Measurements from ENCODE around the gene FGFR2. TPM values are rescaled to one million over a fixed set of nuclear protein-coding genes. Genes with fewer than 3 reads are reported as not detected.

Gene FGFR2
- total and polyA plus RNA-seq, 2 experiments from 2014 or later, result 41.3 to 90.4 TPM

GRCh38 chr10:121466424-121466823, 131.8 kb downstream of the FGFR2 start:
- Histone ChIP-seq H3K4me1 (ENCODE audit: insufficient read depth) (no peaks in the 10 kb centered on the region), H3K36me3 (replicated peaks; ENCODE audit: insufficient read depth, low read depth) (no peaks in the 10 kb centered on the region), H3K27me3 (no peaks in the 10 kb centered on the region), H3K9me2 (replicated peaks; ENCODE audit: insufficient read depth) (no peaks in the 10 kb centered on the region), H2AFZ (no peak overlapping the region), H4K20me1 (ENCODE audit: insufficient read depth, poor library complexity, severe bottlenecking) (no peaks in the 10 kb centered on the region), H3K27ac (no peak overlapping the region), H3K4me2 (no peak overlapping the region), H3K4me3 (no peak overlapping the region), H3K9me3 (ENCODE audit: low read depth) (no peaks in the 10 kb centered on the region), H3K79me2 (no peaks in the 10 kb centered on the region)
- DNase-seq (ENCODE audit: low spot score), result no peak
- TF ChIP-seq, protein P1, sequence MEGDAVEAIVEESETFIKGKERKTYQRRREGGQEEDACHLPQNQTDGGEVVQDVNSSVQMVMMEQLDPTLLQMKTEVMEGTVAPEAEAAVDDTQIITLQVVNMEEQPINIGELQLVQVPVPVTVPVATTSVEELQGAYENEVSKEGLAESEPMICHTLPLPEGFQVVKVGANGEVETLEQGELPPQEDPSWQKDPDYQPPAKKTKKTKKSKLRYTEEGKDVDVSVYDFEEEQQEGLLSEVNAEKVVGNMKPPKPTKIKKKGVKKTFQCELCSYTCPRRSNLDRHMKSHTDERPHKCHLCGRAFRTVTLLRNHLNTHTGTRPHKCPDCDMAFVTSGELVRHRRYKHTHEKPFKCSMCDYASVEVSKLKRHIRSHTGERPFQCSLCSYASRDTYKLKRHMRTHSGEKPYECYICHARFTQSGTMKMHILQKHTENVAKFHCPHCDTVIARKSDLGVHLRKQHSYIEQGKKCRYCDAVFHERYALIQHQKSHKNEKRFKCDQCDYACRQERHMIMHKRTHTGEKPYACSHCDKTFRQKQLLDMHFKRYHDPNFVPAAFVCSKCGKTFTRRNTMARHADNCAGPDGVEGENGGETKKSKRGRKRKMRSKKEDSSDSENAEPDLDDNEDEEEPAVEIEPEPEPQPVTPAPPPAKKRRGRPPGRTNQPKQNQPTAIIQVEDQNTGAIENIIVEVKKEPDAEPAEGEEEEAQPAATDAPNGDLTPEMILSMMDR (IDR thresholded peaks at IDR 0.05; ENCODE audit: poor library complexity), result no peak
- TF ChIP-seq EZH2 (IDR thresholded peaks at IDR 0.05; ENCODE audit: borderline replicate concordance) (no peak), EZH2phosphoT487 (IDR thresholded peaks at IDR 0.05; ENCODE audit: low read depth, severe bottlenecking, unreplicated experiment) (no peak)
- 95% methylated on average over 4 of the region's 4 CpGs for WGBS (ENCODE audit: low lambda C conversion rate, missing lambda C conversion rate)

DNA sequence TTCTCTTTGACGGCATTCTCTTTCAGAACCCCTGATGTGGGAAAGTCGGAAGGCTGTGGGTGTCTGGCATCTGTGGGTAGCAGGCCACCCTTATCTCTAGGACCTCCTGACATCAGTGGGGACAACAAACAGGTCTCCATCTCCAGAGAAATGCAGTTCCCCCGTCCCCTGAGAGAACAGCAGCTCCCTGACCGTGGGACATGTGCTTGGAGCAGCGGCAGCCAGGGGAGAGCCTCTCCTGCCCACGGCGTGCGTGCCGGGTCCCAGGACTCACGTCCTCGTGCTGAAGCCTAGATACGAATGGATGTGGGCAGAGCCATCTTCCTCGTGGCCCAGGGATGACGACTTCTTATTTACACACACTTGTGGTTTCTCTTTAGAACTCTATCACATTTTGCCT, 133.0 kb downstream of the FGFR2 start:
- H3K4me3 ChIP-seq, result no peak overlapping the region
- no peak overlapping the region for H2AFZ ChIP-seq
- no peak overlapping the region for H3K4me2 ChIP-seq
- no peaks in the 10 kb centered on the region for H3K79me2 ChIP-seq
- H3K36me3 ChIP-seq (replicated peaks; ENCODE audit: insufficient read depth, low read depth), result no peaks in the 10 kb centered on the region
- no peak for DNase-seq (ENCODE audit: low spot score)
- TF ChIP-seq EZH2phosphoT487 (IDR thresholded peaks at IDR 0.05; ENCODE audit: low read depth, severe bottlenecking, unreplicated experiment), result no peak
- TF ChIP-seq EZH2 (IDR thresholded peaks at IDR 0.05; ENCODE audit: borderline replicate concordance), result no peak
- TF ChIP-seq, protein P1 (IDR thresholded peaks at IDR 0.05; ENCODE audit: poor library complexity), result no peak
- H3K9me3 ChIP-seq (ENCODE audit: low read depth), result no peaks in the 10 kb centered on the region
- H4K20me1 ChIP-seq (ENCODE audit: insufficient read depth, poor library complexity, severe bottlenecking), result no peaks in the 10 kb centered on the region
- no peaks in the 10 kb centered on the region for H3K27me3 ChIP-seq
- H3K9me2 ChIP-seq (replicated peaks; ENCODE audit: insufficient read depth), result no peaks in the 10 kb centered on the region
- 91% methylated on average over 14 of the region's 14 CpGs for WGBS (ENCODE audit: low lambda C conversion rate, missing lambda C conversion rate)
- no peaks in the 10 kb centered on the region for H3K4me1 ChIP-seq (ENCODE audit: insufficient read depth)
- H3K27ac ChIP-seq, result no peak overlapping the region

DNA sequence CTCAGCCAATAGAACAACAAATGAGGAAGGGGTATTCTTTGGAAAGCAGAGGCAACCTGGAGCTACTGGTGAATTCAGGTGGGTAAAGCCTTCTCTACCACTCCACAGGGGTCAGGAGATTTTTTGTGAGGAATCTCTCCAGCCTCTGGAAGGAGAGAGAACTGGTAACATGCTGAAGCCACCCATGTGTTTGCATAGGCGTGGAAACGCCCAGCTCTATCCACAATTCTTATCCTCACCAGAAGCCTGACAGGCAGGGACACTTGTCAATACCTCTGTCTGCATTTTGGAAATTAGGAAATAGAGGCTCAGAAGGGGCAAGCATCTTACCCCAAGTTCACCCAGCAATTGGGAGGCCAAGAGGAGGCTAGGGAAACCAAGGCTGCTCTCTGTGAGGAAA, 133.7 kb downstream of the FGFR2 start:
- TF ChIP-seq, protein P1 (IDR thresholded peaks at IDR 0.05; ENCODE audit: poor library complexity), result no peak
- TF ChIP-seq EZH2 (IDR thresholded peaks at IDR 0.05; ENCODE audit: borderline replicate concordance), result no peak
- no peak for TF ChIP-seq EZH2phosphoT487 (IDR thresholded peaks at IDR 0.05; ENCODE audit: low read depth, severe bottlenecking, unreplicated experiment)
- H3K36me3 ChIP-seq (replicated peaks; ENCODE audit: insufficient read depth, low read depth), result no peaks in the 10 kb centered on the region
- H3K27ac ChIP-seq, result no peak overlapping the region
- H3K4me3 ChIP-seq, result no peak overlapping the region
- no peaks in the 10 kb centered on the region for H4K20me1 ChIP-seq (ENCODE audit: insufficient read depth, poor library complexity, severe bottlenecking)
- no peaks in the 10 kb centered on the region for H3K79me2 ChIP-seq
- WGBS (ENCODE audit: low lambda C conversion rate, missing lambda C conversion rate), result 86% methylated on average over 2 of the region's 2 CpGs
- no peak overlapping the region for H2AFZ ChIP-seq
- no peak overlapping the region for H3K4me2 ChIP-seq
- H3K9me3 ChIP-seq (ENCODE audit: low read depth), result no peaks in the 10 kb centered on the region
- DNase-seq (ENCODE audit: low spot score), result no peak
- H3K4me1 ChIP-seq (ENCODE audit: insufficient read depth), result no peaks in the 10 kb centered on the region
- H3K27me3 ChIP-seq, result no peaks in the 10 kb centered on the region
- H3K9me2 ChIP-seq (replicated peaks; ENCODE audit: insufficient read depth), result no peaks in the 10 kb centered on the region

DNA sequence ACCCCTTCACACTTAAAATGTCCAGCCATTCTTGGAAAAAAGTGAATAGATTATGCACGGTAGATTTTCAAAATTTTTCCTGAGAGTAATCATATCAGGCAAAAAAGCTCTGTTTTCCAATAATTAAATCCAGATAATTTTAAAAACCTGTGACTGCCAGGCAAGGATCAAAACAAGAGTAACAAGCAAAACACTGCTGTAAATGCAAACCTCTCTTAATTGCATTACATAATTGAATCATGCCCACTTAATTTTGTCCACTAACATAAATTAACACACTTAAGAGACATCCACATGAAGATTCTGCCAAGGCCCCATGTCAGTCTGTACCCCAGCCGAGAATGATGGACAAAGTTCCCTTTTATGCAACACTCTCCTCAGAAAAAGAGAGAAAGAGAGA, 135.3 kb downstream of the FGFR2 start:
- Histone ChIP-seq H3K9me2 (replicated peaks; ENCODE audit: insufficient read depth) (no peaks in the 10 kb centered on the region), H3K4me1 (ENCODE audit: insufficient read depth) (no peaks in the 10 kb centered on the region), H3K79me2 (no peaks in the 10 kb centered on the region), H3K4me2 (no peak overlapping the region), H3K27me3 (no peaks in the 10 kb centered on the region), H2AFZ (no peak overlapping the region), H3K9me3 (ENCODE audit: low read depth) (no peaks in the 10 kb centered on the region), H3K27ac (no peak overlapping the region), H4K20me1 (ENCODE audit: insufficient read depth, poor library complexity, severe bottlenecking) (no peaks in the 10 kb centered on the region), H3K4me3 (no peak overlapping the region), H3K36me3 (replicated peaks; ENCODE audit: insufficient read depth, low read depth) (no peaks in the 10 kb centered on the region)
- TF ChIP-seq, protein P1 (IDR thresholded peaks at IDR 0.05; ENCODE audit: poor library complexity), result no peak
- TF ChIP-seq EZH2phosphoT487 (IDR thresholded peaks at IDR 0.05; ENCODE audit: low read depth, severe bottlenecking, unreplicated experiment) (no peak), EZH2 (IDR thresholded peaks at IDR 0.05; ENCODE audit: borderline replicate concordance) (no peak)
- no peak for DNase-seq (ENCODE audit: low spot score)
- 93% methylated on average over 2 of the region's 2 CpGs for WGBS (ENCODE audit: low lambda C conversion rate, missing lambda C conversion rate)
